Activated naive CD8-positive, alpha-beta T cell treated with anti-CD3 and anti-CD28 coated beads, Interleukin-2, amount 50 U/mL, for 24 hours (primary cell): ENCODE results near the gene KIF22.
"Not testable (repeated sequence)": the region's sequence is repeated elsewhere in the genome, so short reads cannot be mapped to it uniquely, and the experiment has no call there.

Experiments
- ATAC-seq: fragments of 150-1000 bp; cut with Tn5 transposase; one replicate; pipeline ENCODE4 v1.10.0; 2021
- DNase-seq: peaks from one replicate; pipeline ENCODE4 v3.0.0; 2021
- H3K27ac Mint-ChIP-seq: one replicate; pipeline ENCODE4 v1.8.0; 2021; ENCODE audit warnings: mild to moderate bottlenecking, mixed read lengths
- H3K27me3 Mint-ChIP-seq: one replicate; pipeline ENCODE4 v1.8.0; 2021; ENCODE audit warnings: mixed read lengths
- H3K36me3 Mint-ChIP-seq: one replicate; pipeline ENCODE4 v1.8.0; 2021; ENCODE audit warnings: low read depth, mixed read lengths
- H3K4me1 Mint-ChIP-seq: one replicate; pipeline ENCODE4 v1.8.0; 2021; ENCODE audit warnings: mixed read lengths
- H3K4me3 Mint-ChIP-seq: one replicate; pipeline ENCODE4 v1.8.0; 2021; ENCODE audit warnings: mild to moderate bottlenecking, moderate library complexity, mixed read lengths
- H3K9me3 Mint-ChIP-seq: one replicate; pipeline ENCODE4 v1.8.0; 2021; ENCODE audit warnings: mixed read lengths

KIF22 gene

DNA sequence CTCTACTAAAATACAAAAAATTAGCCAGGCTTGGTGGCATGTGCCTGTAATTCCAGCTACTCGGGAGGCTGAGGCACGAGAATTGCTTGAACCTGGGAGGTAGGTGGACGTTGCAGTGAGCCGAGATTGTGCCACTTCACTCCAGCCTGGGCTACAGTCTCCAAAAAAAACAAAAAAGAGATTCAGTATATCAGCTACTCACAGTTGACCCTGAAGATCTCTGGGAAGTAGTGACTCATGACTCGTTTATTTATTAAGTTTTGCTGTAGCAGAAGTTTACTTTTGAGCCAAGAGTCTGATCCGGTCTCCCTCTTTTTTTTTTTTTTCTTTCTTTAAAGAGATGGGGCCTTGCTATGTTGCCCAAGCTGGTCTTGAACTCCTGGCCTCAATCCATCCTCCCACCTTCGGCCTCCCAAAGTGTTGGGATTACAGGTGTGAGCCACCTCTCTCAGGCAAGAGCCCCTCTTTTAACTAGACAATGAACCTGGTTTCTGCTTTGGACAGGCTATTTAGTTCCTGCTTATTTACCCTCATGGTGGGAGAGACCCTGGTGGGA, 34.1 kb downstream of the KIF22 start:
- Mint-ChIP-seq H3K4me1 (peaks cover 90% of the 10 kb centered on the region), H3K36me3 (peaks cover 1% of the 10 kb centered on the region), H3K27me3 (no peaks in the 10 kb centered on the region), H3K9me3 (no peaks in the 10 kb centered on the region), H3K27ac (peak overlapping the region; percentile 93), H3K4me3 (peak overlapping the region; percentile 54)
- DNase-seq: no peak
- ATAC-seq: no peak

DNA sequence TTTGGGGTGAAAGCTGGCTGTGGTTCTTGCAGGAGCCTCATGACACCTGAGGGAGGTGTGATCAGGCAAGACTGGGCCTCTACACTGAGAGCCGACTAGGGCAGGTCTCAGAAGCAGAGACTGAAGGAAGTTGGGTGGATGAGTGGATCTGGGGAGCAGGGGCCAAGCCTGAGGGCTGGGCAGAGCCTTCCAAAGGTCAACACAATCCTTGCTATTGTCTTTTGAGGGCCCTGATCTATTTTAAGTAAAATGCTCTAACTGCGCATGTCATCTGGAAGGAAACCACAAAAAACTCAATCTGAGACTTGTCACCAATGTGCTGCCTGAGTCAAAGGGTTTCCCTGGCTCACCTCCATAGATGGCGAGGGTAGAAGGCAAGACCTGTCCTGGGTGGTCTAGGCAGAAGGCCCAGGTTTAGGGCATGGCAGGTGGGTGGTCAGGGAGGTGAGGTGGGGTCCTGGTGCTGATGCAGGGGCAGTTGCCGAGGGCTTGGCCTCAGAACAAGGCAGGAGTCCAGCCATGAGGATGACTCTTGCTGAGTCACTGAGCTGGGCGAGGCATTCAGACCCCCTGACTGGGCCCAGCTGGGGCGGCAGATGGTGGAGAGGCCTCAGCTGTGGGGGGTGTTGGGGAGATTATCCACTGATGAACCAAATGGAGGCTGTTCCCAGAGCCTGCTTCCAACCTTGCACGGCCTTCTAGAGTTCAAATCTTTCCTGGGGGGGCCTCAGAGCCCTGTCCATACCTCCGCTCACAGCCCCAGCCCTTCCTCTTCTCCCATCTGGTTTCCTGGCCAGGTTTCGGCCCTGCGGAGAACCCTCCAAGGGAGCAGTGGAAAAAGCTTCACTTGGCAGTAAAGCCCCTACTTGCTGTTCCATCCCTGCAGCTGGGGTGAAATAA, 34.8 kb downstream of the KIF22 start:
- DNase-seq (peak; percentile 59), ATAC-seq (peak; percentile 64)
- Mint-ChIP-seq H3K4me3 (peak overlapping the region; percentile 54), H3K27ac (peak overlapping the region; percentile 93), H3K36me3 (no peaks in the 10 kb centered on the region), H3K9me3 (no peaks in the 10 kb centered on the region), H3K4me1 (peaks cover 86% of the 10 kb centered on the region), H3K27me3 (no peaks in the 10 kb centered on the region)

DNA sequence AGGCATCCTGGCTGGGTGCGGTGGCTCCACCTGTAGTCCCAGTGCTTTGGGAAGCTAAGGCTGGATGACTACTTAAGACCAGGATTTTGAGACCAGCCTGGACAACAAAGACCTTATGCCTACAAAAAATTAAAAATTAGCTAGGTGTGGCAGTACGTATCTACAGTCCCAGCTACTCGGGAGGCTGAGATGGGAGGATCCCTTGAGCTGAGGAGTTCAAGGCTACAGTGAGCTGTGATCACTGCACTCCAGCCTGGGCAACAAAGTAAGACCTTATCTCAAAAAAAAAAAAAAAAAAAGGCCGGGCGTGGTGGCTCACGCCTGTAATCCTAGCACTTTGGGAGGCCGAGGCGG, 35.8 kb downstream of the KIF22 start:
- H3K27me3 Mint-ChIP-seq: no peaks in the 10 kb centered on the region
- H3K36me3 Mint-ChIP-seq: no peaks in the 10 kb centered on the region
- H3K9me3 Mint-ChIP-seq: no peaks in the 10 kb centered on the region
- no peak for ATAC-seq
- no peak for DNase-seq
- H3K4me3 Mint-ChIP-seq: peak overlapping the region; percentile 61
- H3K4me1 Mint-ChIP-seq: peaks cover 79% of the 10 kb centered on the region
- H3K27ac Mint-ChIP-seq: peak overlapping the region; percentile 88

- Mint-ChIP-seq H3K9me3 (no peaks in the 10 kb centered on the region), H3K4me1 (peaks cover 45% of the 10 kb centered on the region), H3K36me3 (peaks cover 7% of the 10 kb centered on the region), H3K4me3 (no peak overlapping the region), H3K27ac (no peak overlapping the region), H3K27me3 (no peaks in the 10 kb centered on the region)
- DNase-seq (no peak), ATAC-seq (no peak)
Measured at GRCh38 chr16:29830774-29831173, 40.2 kb downstream of the KIF22 start.

DNA sequence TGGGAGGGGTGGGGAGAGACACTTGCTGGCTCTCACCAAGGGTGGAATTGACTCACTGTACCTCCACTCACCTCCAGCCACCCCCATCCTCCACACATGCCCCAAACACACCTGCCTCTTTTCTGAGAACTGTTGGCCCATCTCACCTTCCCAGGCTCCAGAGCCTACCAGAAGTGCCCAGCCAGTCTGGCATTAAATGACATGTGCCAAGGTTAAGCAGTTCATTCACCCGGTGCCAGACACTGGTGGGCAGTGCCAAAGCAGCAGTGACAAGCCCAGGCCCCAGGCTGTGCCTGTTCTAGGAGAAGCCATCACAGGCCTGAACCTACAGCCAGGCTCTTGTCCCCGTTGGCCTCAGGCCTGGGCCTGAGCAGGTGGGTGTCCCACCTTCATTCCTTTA, 40.9 kb downstream of the KIF22 start:
- ATAC-seq (no peak), DNase-seq (no peak)
- Mint-ChIP-seq H3K4me3 (no peak overlapping the region), H3K9me3 (no peaks in the 10 kb centered on the region), H3K4me1 (peaks cover 38% of the 10 kb centered on the region), H3K27ac (no peak overlapping the region), H3K36me3 (peaks cover 7% of the 10 kb centered on the region), H3K27me3 (no peaks in the 10 kb centered on the region)

- not testable (repeated sequence) for H3K4me3 Mint-ChIP-seq, H3K9me3 Mint-ChIP-seq, DNase-seq, H3K27me3 Mint-ChIP-seq, H3K36me3 Mint-ChIP-seq, ATAC-seq
- Mint-ChIP-seq H3K4me1 (peaks cover 21% of the 10 kb centered on the region), H3K27ac (peak overlapping the region; percentile 52)
Measured at GRCh38 chr16:29833219-29833618, 42.7 kb downstream of the KIF22 start.

GRCh38 chr16:29834079-29834478, 43.5 kb downstream of the KIF22 start:
- Mint-ChIP-seq H3K36me3 (peaks cover 10% of the 10 kb centered on the region), H3K4me1 (peaks cover 16% of the 10 kb centered on the region), H3K9me3 (no peaks in the 10 kb centered on the region), H3K27ac (peak overlapping the region; percentile 85), H3K4me3 (peak overlapping the region; percentile 4), H3K27me3 (no peaks in the 10 kb centered on the region)
- no peak for ATAC-seq
- peak; percentile 23 for DNase-seq

DNA sequence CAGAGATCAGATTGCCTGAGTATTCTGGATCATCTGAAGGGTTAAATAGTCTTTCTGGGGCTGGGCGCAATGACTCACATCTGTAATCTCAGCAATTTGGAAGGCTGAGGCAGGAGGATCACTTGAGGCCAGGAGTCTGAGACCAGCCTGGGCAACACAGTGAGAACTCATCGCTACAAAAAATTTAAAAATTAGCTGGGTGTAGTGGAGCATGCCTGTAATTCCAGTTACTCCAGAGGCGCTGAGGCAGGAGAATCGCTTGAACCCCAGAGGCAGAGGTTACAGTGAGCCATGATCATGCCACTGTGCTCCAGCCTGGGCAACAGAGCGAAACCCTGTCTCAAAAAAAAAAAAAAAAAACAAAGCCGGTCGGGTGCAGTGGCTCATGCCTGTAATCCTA, 45.4 kb downstream of the KIF22 start:
- Mint-ChIP-seq H3K27me3 (no peaks in the 10 kb centered on the region), H3K36me3 (peaks cover 10% of the 10 kb centered on the region), H3K4me1 (peaks cover 11% of the 10 kb centered on the region), H3K9me3 (no peaks in the 10 kb centered on the region), H3K27ac (peak overlapping the region; percentile 37), H3K4me3 (no peak overlapping the region)
- ATAC-seq: no peak
- no peak for DNase-seq

GRCh38 chr16:29836623-29837022, 46.1 kb downstream of the KIF22 start:
- Mint-ChIP-seq H3K36me3 (peaks cover 10% of the 10 kb centered on the region), H3K27me3 (no peaks in the 10 kb centered on the region), H3K9me3 (no peaks in the 10 kb centered on the region), H3K4me1 (peaks cover 11% of the 10 kb centered on the region), H3K4me3 (no peak overlapping the region), H3K27ac (no peak overlapping the region)
- ATAC-seq (no peak), DNase-seq (no peak)

- DNase-seq (no peak), ATAC-seq (no peak)
- H3K4me3 Mint-ChIP-seq: no peak overlapping the region
- H3K9me3 Mint-ChIP-seq: no peaks in the 10 kb centered on the region
- H3K27me3 Mint-ChIP-seq: no peaks in the 10 kb centered on the region
- H3K36me3 Mint-ChIP-seq: peaks cover 7% of the 10 kb centered on the region
- H3K27ac Mint-ChIP-seq: no peak overlapping the region
- H3K4me1 Mint-ChIP-seq: peaks cover 11% of the 10 kb centered on the region
Measured at GRCh38 chr16:29837841-29838240, 47.3 kb downstream of the KIF22 start.

DNA sequence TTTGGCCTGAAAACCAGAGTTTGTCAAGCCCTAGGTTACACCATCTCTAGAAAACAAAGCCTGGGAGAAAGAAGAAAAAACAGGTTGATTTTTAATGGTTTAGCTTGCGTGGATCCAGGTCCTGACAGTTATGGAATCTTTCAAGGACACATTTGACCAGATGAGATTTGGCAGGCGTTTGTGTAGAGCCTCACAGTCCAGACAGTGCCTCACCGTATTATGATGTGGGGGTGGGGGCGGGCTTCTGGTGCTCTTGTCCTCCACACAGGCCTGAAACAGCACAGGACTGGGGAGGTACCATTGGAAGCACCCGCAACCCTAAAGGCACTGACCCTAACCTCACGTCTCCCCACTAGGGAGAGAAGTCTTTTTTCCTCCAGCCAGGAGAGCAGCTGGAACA, 49.3 kb downstream of the KIF22 start:
- Mint-ChIP-seq H3K36me3 (peaks cover 3% of the 10 kb centered on the region), H3K27me3 (no peaks in the 10 kb centered on the region), H3K4me3 (no peak overlapping the region), H3K4me1 (no peaks in the 10 kb centered on the region), H3K9me3 (no peaks in the 10 kb centered on the region), H3K27ac (no peak overlapping the region)
- DNase-seq (no peak), ATAC-seq (no peak)

GRCh38 chr16:29840240-29840639, 49.7 kb downstream of the KIF22 start:
- DNase-seq: no peak
- no peak overlapping the region for H3K4me3 Mint-ChIP-seq
- no peaks in the 10 kb centered on the region for H3K4me1 Mint-ChIP-seq
- H3K27me3 Mint-ChIP-seq: no peaks in the 10 kb centered on the region
- no peaks in the 10 kb centered on the region for H3K9me3 Mint-ChIP-seq
- ATAC-seq: no peak
- no peak overlapping the region for H3K27ac Mint-ChIP-seq
- H3K36me3 Mint-ChIP-seq: peaks cover 3% of the 10 kb centered on the region

DNA sequence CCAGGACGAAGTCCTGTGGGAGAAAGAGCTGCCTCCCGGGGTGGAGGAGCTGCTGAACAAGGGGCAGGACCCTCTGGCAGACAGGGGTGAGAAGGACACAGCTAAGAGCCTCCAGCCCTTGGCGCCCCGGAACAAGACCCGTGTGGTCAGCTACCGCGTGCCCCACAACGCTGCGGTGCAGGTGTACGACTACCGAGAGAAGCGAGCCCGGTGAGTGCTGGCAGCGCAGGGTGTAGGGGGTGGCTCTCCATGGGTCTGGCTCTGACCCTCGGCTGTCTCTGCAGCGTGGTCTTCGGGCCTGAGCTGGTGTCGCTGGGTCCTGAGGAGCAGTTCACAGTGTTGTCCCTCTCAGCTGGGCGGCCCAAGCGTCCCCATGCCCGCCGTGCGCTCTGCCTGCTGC, 51.1 kb downstream of the KIF22 start:
- Mint-ChIP-seq H3K4me3 (no peak overlapping the region), H3K36me3 (peaks cover 3% of the 10 kb centered on the region), H3K4me1 (no peaks in the 10 kb centered on the region), H3K9me3 (no peaks in the 10 kb centered on the region), H3K27ac (no peak overlapping the region), H3K27me3 (no peaks in the 10 kb centered on the region)
- ATAC-seq: no peak
- DNase-seq: no peak

- Mint-ChIP-seq H3K4me1 (no peaks in the 10 kb centered on the region), H3K9me3 (no peaks in the 10 kb centered on the region), H3K36me3 (peaks cover 2% of the 10 kb centered on the region), H3K27me3 (no peaks in the 10 kb centered on the region), H3K27ac (no peak overlapping the region), H3K4me3 (no peak overlapping the region)
- DNase-seq (no peak), ATAC-seq (no peak)
Measured at GRCh38 chr16:29842732-29843346, 52.3 kb downstream of the KIF22 start.

GRCh38 chr16:29843931-29844330, 53.4 kb downstream of the KIF22 start:
- Mint-ChIP-seq H3K27ac (no peak overlapping the region), H3K4me3 (no peak overlapping the region), H3K27me3 (no peaks in the 10 kb centered on the region), H3K4me1 (no peaks in the 10 kb centered on the region), H3K9me3 (no peaks in the 10 kb centered on the region), H3K36me3 (peaks cover 2% of the 10 kb centered on the region)
- DNase-seq (no peak), ATAC-seq (no peak)
